Fibroblast of the aortic adventitia (primary cell): ENCODE measurements around the gene SAMD14. TPM values are rescaled to one million over a fixed set of nuclear protein-coding genes. Genes with fewer than 3 reads are reported as not detected.
A peak's percentile ranks its signal among the peaks of the same experiment; 100 is the strongest.

Experiments used
- DNase-seq: peaks from one replicate; pipeline ENCODE4 v3.0.0-alpha.2; 2010; ENCODE audit warnings: low read depth
- H3K4me3 ChIP-seq: 2 replicates; pipeline ENCODE4 v1.5.1; 2011; ENCODE audit warnings: low read depth, mild to moderate bottlenecking, control low read depth, low read length, moderate library complexity
- CTCF ChIP-seq: IDR thresholded peaks from 2 replicates; pipeline ENCODE4 v1.5.1; 2011; ENCODE audit warnings: mild to moderate bottlenecking, low read length, control low read depth, inconsistent platforms; ENCODE audit not compliant: insufficient read depth
- total RNA-seq: library from RNA; depleted of rRNA; stranded (reverse); fragments of >200 nt; gene quantifications from 2 replicates; pipeline ENCODE4 v1.2.3, GENCODE V29; 2012; ENCODE audit warnings: low replicate concordance

SAMD14 gene
- total RNA-seq, 1 donor = 1.6 TPM

DNA sequence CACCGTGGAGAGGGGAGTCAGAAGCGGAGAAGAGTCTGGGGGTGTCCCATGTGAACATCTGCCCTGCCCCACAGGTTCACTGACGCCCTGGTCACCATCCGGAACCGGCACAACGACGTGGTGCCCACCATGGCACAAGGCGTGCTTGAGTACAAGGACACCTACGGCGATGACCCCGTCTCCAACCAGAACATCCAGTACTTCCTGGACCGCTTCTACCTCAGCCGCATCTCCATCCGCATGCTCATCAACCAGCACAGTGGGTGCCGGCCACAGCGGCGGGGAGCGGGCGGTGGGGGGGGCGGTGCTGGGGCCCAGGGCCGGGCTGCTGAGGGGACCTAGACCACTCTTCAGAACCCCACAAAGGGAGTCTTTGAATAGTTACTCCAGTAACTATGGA is 24.1 kb downstream of the SAMD14 start:
- H3K4me3 ChIP-seq = no peak overlapping the region
- DNase-seq = no peak
- TF ChIP-seq CTCF = no peak

GRCh38 chr17:50103941-50104340 is 26.0 kb downstream of the SAMD14 start:
- DNase-seq = no peak
- no peak overlapping the region for H3K4me3 ChIP-seq
- TF ChIP-seq CTCF = no peak

DNA sequence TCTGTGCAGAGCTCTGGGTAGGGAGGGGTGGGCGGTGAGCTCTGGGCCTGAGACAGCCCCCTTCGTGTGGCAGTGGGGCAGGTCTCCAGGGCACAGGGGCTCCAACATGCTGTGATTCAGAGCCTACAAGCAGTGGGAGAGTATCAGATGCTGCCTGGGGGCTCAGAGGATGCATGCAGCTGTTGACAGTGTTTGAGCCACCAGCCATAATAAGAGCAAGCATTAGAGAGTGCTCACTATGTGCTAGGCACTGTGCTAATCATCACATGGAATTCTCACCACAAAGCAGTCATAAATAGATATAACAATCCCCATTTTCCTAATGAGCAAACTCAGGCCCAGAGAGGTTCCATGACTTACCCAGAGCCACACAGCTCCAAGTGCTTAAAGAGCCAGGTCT is 26.7 kb downstream of the SAMD14 start:
- no peak for DNase-seq
- TF ChIP-seq CTCF = no peak
- no peak overlapping the region for H3K4me3 ChIP-seq

- DNase-seq = no peak
- no peak for TF ChIP-seq CTCF
- no peak overlapping the region for H3K4me3 ChIP-seq
Observed at GRCh38 chr17:50102164-50102991, 27.6 kb downstream of the SAMD14 start.

- H3K4me3 ChIP-seq = no peak overlapping the region
- peak; percentile 34 for DNase-seq
- TF ChIP-seq CTCF = no peak
Observed at GRCh38 chr17:50101346-50102163, 28.4 kb downstream of the SAMD14 start.

DNA sequence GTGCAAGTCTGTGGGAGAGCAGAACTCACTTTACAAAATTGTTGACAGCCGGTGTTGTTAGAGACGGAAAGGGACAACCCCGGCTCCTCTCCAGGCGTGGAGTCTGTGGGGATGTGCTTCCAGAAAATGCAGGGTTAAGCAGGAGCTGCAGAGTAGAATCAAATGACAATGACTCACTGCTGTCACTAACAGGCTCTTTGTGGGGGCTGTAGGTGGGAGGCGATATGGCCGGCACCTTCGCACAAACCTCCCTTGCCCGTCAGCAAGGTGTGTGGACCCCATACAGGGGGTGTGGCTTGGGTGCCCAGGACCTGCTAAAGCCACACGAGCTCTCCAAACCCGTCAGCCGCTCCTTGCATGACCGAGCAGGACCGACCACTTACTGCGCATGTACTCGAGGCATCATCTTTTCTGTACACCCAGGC is 29.0 kb downstream of the SAMD14 start:
- H3K4me3 ChIP-seq = no peak overlapping the region
- no peak for TF ChIP-seq CTCF
- no peak for DNase-seq
